Tibial nerve (tissue), 3 donors: Measurements from ENCODE around the gene SECISBP2.

Experiments
- POLR2A ChIP-seq, 2 donors: fragments of 450-650 bp; IDR thresholded peaks; one replicate each; pipeline ENCODE4 v1.6.1; 2017; ENCODE audit warnings: antibody characterized with exemption in 2 of 2, mild to moderate bottlenecking in 2 of 2, moderate library complexity in 2 of 2
- TF ChIP-seq, protein P1 (sequence below), 5 experiments: fragments of 200-600 bp in 3 of 5; fragments of 450-650 bp in 2 of 5; sonication (generic) in 3 of 5; IDR thresholded peaks; one replicate each; pipeline ENCODE4 v1.5.1; 2016 to 2019; ENCODE audit warnings: antibody characterized with exemption in 5 of 5, mild to moderate bottlenecking in 3 of 5, moderate library complexity in 2 of 5

GRCh38 chr9:89361031-89361430 is 42.7 kb downstream of the SECISBP2 start:
- TF ChIP-seq, protein P1, sequence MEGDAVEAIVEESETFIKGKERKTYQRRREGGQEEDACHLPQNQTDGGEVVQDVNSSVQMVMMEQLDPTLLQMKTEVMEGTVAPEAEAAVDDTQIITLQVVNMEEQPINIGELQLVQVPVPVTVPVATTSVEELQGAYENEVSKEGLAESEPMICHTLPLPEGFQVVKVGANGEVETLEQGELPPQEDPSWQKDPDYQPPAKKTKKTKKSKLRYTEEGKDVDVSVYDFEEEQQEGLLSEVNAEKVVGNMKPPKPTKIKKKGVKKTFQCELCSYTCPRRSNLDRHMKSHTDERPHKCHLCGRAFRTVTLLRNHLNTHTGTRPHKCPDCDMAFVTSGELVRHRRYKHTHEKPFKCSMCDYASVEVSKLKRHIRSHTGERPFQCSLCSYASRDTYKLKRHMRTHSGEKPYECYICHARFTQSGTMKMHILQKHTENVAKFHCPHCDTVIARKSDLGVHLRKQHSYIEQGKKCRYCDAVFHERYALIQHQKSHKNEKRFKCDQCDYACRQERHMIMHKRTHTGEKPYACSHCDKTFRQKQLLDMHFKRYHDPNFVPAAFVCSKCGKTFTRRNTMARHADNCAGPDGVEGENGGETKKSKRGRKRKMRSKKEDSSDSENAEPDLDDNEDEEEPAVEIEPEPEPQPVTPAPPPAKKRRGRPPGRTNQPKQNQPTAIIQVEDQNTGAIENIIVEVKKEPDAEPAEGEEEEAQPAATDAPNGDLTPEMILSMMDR (IDR thresholded peaks at IDR 0.05) = no peak
- no peak for TF ChIP-seq POLR2A (IDR thresholded peaks at IDR 0.05)
